H9 (cell line): Measurements from ENCODE around the gene SH3RF2. TPM values are rescaled to one million over a fixed set of nuclear protein-coding genes. Genes with fewer than 3 reads are reported as not detected.

ENCODE experiments used
- DNase-seq: peaks from one replicate; pipeline ENCODE4 v3.0.0-alpha.2; 2017
- H2AFZ ChIP-seq: one replicate; pipeline ENCODE4 v1.6.1; 2013; ENCODE audit warnings: mild to moderate bottlenecking, low read length, control low read depth, moderate library complexity
- H2AK5ac ChIP-seq: 2 replicates; pipeline ENCODE4 v1.6.1; 2013; ENCODE audit warnings: low read length, control low read depth, mixed read lengths; ENCODE audit not compliant: insufficient read length
- H2BK120ac ChIP-seq: one replicate; pipeline ENCODE4 v1.6.1; 2013; ENCODE audit warnings: low read depth, mild to moderate bottlenecking, low read length, control low read depth, inconsistent platforms; ENCODE audit not compliant: poor library complexity, severe bottlenecking
- H2BK12ac ChIP-seq: 2 replicates; pipeline ENCODE4 v1.6.1; 2013; ENCODE audit warnings: low read length, control low read depth, mixed read lengths, low read depth; ENCODE audit not compliant: insufficient read length
- H2BK15ac ChIP-seq: 2 replicates; pipeline ENCODE4 v1.6.1; 2013; ENCODE audit warnings: low read depth, low read length, control low read depth
- H2BK20ac ChIP-seq: one replicate; pipeline ENCODE4 v1.6.1; 2013; ENCODE audit warnings: low read depth, mild to moderate bottlenecking, low read length, control low read depth, inconsistent platforms; ENCODE audit not compliant: poor library complexity, severe bottlenecking
- H2BK5ac ChIP-seq: 2 replicates; pipeline ENCODE4 v1.6.1; 2013; ENCODE audit warnings: low read length, control low read depth, mixed read lengths; ENCODE audit not compliant: insufficient read length
- H3K14ac ChIP-seq: 2 replicates; pipeline ENCODE4 v1.6.1; 2013; ENCODE audit warnings: low read length, control low read depth; ENCODE audit not compliant: insufficient read depth
- H3K18ac ChIP-seq: 2 replicates; pipeline ENCODE4 v1.6.1; 2013; ENCODE audit warnings: low read depth, mild to moderate bottlenecking, mixed read lengths, low read length, control low read depth; ENCODE audit not compliant: insufficient read length
- H3K23ac ChIP-seq: 2 replicates; pipeline ENCODE4 v1.6.1; 2013; ENCODE audit warnings: low read length, control low read depth, mixed read lengths, low read depth; ENCODE audit not compliant: insufficient read length
- H3K23me2 ChIP-seq: 2 replicates; pipeline ENCODE4 v1.6.1; 2013; ENCODE audit warnings: low read depth, mild to moderate bottlenecking, mixed read lengths, low read length, control low read depth; ENCODE audit not compliant: insufficient read length, poor library complexity, severe bottlenecking
- H3K27ac ChIP-seq: 2 replicates; pipeline ENCODE4 v1.5.1; 2013; ENCODE audit warnings: low read length, control low read depth, mixed read lengths, low read depth; ENCODE audit not compliant: insufficient read length
- H3K27me3 ChIP-seq: 2 replicates; pipeline ENCODE4 v1.6.1; 2013; ENCODE audit warnings: low read length, control low read depth, inconsistent platforms; ENCODE audit not compliant: insufficient read depth
- H3K4ac ChIP-seq: 2 replicates; pipeline ENCODE4 v1.6.1; 2013; ENCODE audit warnings: low read depth, mild to moderate bottlenecking, control low read depth, inconsistent platforms, low read length, moderate library complexity
- H3K4me1 ChIP-seq: 2 replicates; pipeline ENCODE4 v1.6.1; 2013; ENCODE audit warnings: low read length, control low read depth, inconsistent platforms; ENCODE audit not compliant: insufficient read depth
- H3K4me2 ChIP-seq: 2 replicates; pipeline ENCODE4 v1.6.1; 2013; ENCODE audit warnings: low read length, control low read depth, mixed read lengths; ENCODE audit not compliant: insufficient read length, insufficient read depth
- H3K56ac ChIP-seq: 2 replicates; pipeline ENCODE4 v1.6.1; 2013; ENCODE audit warnings: low read depth, mild to moderate bottlenecking, mixed read lengths, low read length, control low read depth; ENCODE audit not compliant: insufficient read length
- H3K79me1 ChIP-seq: 2 replicates; pipeline ENCODE4 v1.6.1; 2013; ENCODE audit warnings: low read depth, mild to moderate bottlenecking, moderate library complexity, low read length, control low read depth, inconsistent platforms; ENCODE audit not compliant: insufficient read depth, poor library complexity, severe bottlenecking
- H3K79me2 ChIP-seq: 2 replicates; pipeline ENCODE4 v1.6.1; 2013; ENCODE audit warnings: low read length, control low read depth, inconsistent platforms; ENCODE audit not compliant: insufficient read depth
- H3K9ac ChIP-seq: 2 replicates; pipeline ENCODE4 v1.6.1; 2013; ENCODE audit warnings: low read length, control low read depth, mixed read lengths; ENCODE audit not compliant: insufficient read length; ENCODE audit errors: extremely low read depth
- H3K9me3 ChIP-seq: one replicate; pipeline ENCODE4 v1.6.1; 2013; ENCODE audit warnings: low read depth, low read length, inconsistent platforms; ENCODE audit not compliant: control insufficient read depth
- H3T11ph ChIP-seq: one replicate; pipeline ENCODE4 v1.6.1; 2013; ENCODE audit warnings: mild to moderate bottlenecking, low read length, control low read depth, inconsistent platforms
- H4K20me1 ChIP-seq: one replicate; pipeline ENCODE4 v1.6.1; 2013; ENCODE audit not compliant: control insufficient read depth, insufficient read length, insufficient read depth
- H4K5ac ChIP-seq: 2 replicates; pipeline ENCODE4 v1.6.1; 2013; ENCODE audit warnings: low read depth, mild to moderate bottlenecking, mixed read lengths, low read length, control low read depth; ENCODE audit not compliant: insufficient read length
- H4K8ac ChIP-seq: replicated peaks from 2 replicates; pipeline ENCODE4 v1.6.1; 2013; ENCODE audit warnings: low read length, control low read depth, mixed read lengths, low read depth; ENCODE audit not compliant: insufficient read length
- H4K91ac ChIP-seq: 2 replicates; pipeline ENCODE4 v1.6.1; 2013; ENCODE audit warnings: low read depth, mild to moderate bottlenecking, moderate library complexity, mixed read lengths, low read length, control low read depth; ENCODE audit not compliant: insufficient read length
- H3K27ac Mint-ChIP-seq, 3 experiments: 2 replicates in 2 of 3; 3 replicates in 1 of 3; pipeline ENCODE4 v1.8.0; 2020 to 2021; ENCODE audit warnings: mixed read lengths in 3 of 3, mild to moderate bottlenecking in 1 of 3, moderate library complexity in 1 of 3
- H3K27me3 Mint-ChIP-seq: 2 replicates; pipeline ENCODE4 v1.8.0; 2021; ENCODE audit warnings: low read depth, mild to moderate bottlenecking, moderate library complexity, mixed read lengths
- H3K36me3 Mint-ChIP-seq, 3 experiments: 2 replicates in 2 of 3; 3 replicates in 1 of 3; pipeline ENCODE4 v1.8.0; 2020 to 2021; ENCODE audit warnings: low read depth in 3 of 3, mixed read lengths in 3 of 3; ENCODE audit not compliant: insufficient read depth in 1 of 3
- H3K4me1 Mint-ChIP-seq, 2 experiments: 2 replicates each; pipeline ENCODE4 v1.8.0; 2020; ENCODE audit warnings: mixed read lengths in 2 of 2
- H3K4me3 Mint-ChIP-seq, 2 experiments: 2 replicates in 1 of 2; 3 replicates in 1 of 2; pipeline ENCODE4 v1.8.0; 2020 to 2021; ENCODE audit warnings: mild to moderate bottlenecking in 2 of 2, mixed read lengths in 2 of 2, moderate library complexity in 1 of 2
- H3K9me3 Mint-ChIP-seq, 2 experiments: 2 replicates in 1 of 2; 3 replicates in 1 of 2; pipeline ENCODE4 v1.8.0; 2020; ENCODE audit warnings: mild to moderate bottlenecking in 2 of 2, mixed read lengths in 2 of 2, moderate library complexity in 1 of 2
- WGBS: extraction: QIAGEN DNeasy Blood & Tissue Kit; methylation state at CpG from one replicate; pipeline ENCODE4 v1.1.7; 2013; ENCODE audit warnings: missing lambda C conversion rate, low lambda C conversion rate, mixed read lengths; ENCODE audit not compliant: insufficient read length; ENCODE audit errors: extremely low coverage; 5-methylcytosine and 5-hydroxymethylcytosine counted together
- total RNA-seq: library from RNA; stranded (reverse); gene quantifications from 2 replicates; pipeline ENCODE4 v1.2.1, GENCODE V29; 2021
- TF ChIP-seq, protein P1 (sequence below): fragments of 200-600 bp; sonication (generic); conservative IDR thresholded peaks from 3 replicates; pipeline ENCODE4 v1.8.0; 2021; ENCODE audit warnings: antibody characterized with exemption, mild to moderate bottlenecking

Gene SH3RF2
- total RNA-seq, 1 experiment from 2014 or later, result 0.66 TPM

DNA sequence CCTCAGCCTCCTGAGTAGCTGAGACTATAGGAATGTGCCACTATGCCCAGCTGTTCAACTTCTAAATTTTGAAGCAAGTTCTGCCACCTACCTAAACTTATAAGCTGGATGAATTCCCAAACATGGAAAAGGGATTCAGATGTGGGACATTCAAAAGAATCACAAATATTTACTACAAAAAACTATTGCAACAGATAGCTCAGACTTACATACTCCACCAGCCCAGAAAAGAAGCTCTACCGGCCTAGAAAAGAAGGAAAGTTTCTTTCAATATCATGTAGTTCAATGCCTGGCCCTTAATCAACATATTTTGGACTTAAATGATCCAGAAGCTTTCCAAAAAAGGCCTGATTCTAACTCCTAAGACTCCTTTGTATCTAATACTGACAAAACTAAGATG lies 23.8 kb downstream of the SH3RF2 start:
- no peaks in the 10 kb centered on the region for H4K20me1 ChIP-seq
- H2AFZ ChIP-seq, result no peak overlapping the region
- no peak overlapping the region for H3K4me2 ChIP-seq
- H3K27me3 ChIP-seq, result no peaks in the 10 kb centered on the region
- H4K91ac ChIP-seq, result no peak overlapping the region
- no CpG with 5 or more reads among the region's 1 CpG for WGBS
- no peak overlapping the region for H3K4ac ChIP-seq
- H3K4me1 ChIP-seq, result no peaks in the 10 kb centered on the region
- H2BK120ac ChIP-seq, result no peak overlapping the region
- no peak overlapping the region for H3K18ac ChIP-seq
- TF ChIP-seq, protein P1, sequence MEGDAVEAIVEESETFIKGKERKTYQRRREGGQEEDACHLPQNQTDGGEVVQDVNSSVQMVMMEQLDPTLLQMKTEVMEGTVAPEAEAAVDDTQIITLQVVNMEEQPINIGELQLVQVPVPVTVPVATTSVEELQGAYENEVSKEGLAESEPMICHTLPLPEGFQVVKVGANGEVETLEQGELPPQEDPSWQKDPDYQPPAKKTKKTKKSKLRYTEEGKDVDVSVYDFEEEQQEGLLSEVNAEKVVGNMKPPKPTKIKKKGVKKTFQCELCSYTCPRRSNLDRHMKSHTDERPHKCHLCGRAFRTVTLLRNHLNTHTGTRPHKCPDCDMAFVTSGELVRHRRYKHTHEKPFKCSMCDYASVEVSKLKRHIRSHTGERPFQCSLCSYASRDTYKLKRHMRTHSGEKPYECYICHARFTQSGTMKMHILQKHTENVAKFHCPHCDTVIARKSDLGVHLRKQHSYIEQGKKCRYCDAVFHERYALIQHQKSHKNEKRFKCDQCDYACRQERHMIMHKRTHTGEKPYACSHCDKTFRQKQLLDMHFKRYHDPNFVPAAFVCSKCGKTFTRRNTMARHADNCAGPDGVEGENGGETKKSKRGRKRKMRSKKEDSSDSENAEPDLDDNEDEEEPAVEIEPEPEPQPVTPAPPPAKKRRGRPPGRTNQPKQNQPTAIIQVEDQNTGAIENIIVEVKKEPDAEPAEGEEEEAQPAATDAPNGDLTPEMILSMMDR, result no peak
- H3K9me3 ChIP-seq, result no peaks in the 10 kb centered on the region
- Mint-ChIP-seq H3K9me3 (no peaks in the 10 kb centered on the region), H3K36me3 (no peaks in the 10 kb centered on the region), H3K27ac (no peak overlapping the region; a peak in 1 of 7 replicates), H3K4me3 (no peak overlapping the region), H3K27me3 (no peaks in the 10 kb centered on the region), H3K4me1 (peaks cover 4 to 9% of the 10 kb centered on the region in 2 experiments; a peak in 3 of 4 replicates)
- DNase-seq, result no peak
- H3K79me1 ChIP-seq, result no peaks in the 10 kb centered on the region
- no peak overlapping the region for H2BK15ac ChIP-seq
- no peak overlapping the region for H3T11ph ChIP-seq
- H2BK5ac ChIP-seq, result no peak overlapping the region
- no peaks in the 10 kb centered on the region for H3K79me2 ChIP-seq
- no peak overlapping the region for H3K14ac ChIP-seq
- no peak overlapping the region for H4K5ac ChIP-seq
- no peak overlapping the region for H3K23ac ChIP-seq
- H4K8ac ChIP-seq, result no peak overlapping the region
- no peak overlapping the region for H3K56ac ChIP-seq
- no peak overlapping the region for H3K9ac ChIP-seq
- no peak overlapping the region for H2BK12ac ChIP-seq
- H2BK20ac ChIP-seq, result no peak overlapping the region
- no peak overlapping the region for H2AK5ac ChIP-seq
- no peak overlapping the region for H3K27ac ChIP-seq
- no peaks in the 10 kb centered on the region for H3K23me2 ChIP-seq
